Chondrocyte (in vitro differentiated cells): ENCODE measurements around the gene PCCA. TPM values are rescaled to one million over a fixed set of nuclear protein-coding genes. Genes with fewer than 3 reads are reported as not detected.

ENCODE experiments used
- DNase-seq: peaks from one replicate; pipeline ENCODE4 v3.0.0; 2021; ENCODE audit warnings: mixed read lengths, low spot score
- H3K27ac Mint-ChIP-seq: one replicate; pipeline ENCODE4 v1.8.0; 2021; ENCODE audit warnings: mild to moderate bottlenecking, moderate library complexity, mixed read lengths; ENCODE audit not compliant: unreplicated experiment
- H3K27me3 Mint-ChIP-seq: 2 replicates; pipeline ENCODE4 v1.8.0; 2021; ENCODE audit warnings: low read depth, mixed read lengths
- H3K36me3 Mint-ChIP-seq: 2 replicates; pipeline ENCODE4 v1.8.0; 2021; ENCODE audit warnings: low read depth, mixed read lengths
- H3K4me1 Mint-ChIP-seq: 2 replicates; pipeline ENCODE4 v1.8.0; 2021; ENCODE audit warnings: low read depth, mild to moderate bottlenecking, mixed read lengths
- H3K4me3 Mint-ChIP-seq: one replicate; pipeline ENCODE4 v1.8.0; 2021; ENCODE audit warnings: mild to moderate bottlenecking, moderate library complexity, mixed read lengths; ENCODE audit not compliant: unreplicated experiment
- H3K9me3 Mint-ChIP-seq: 2 replicates; pipeline ENCODE4 v1.8.0; 2021; ENCODE audit warnings: low read depth, mixed read lengths
- total RNA-seq: library from RNA; stranded (reverse); gene quantifications from 3 replicates; pipeline ENCODE4 v1.2.1, GENCODE V29; 2021
- TF ChIP-seq, protein P1 (sequence below): fragments of 200-600 bp; sonication (generic); IDR thresholded peaks from 2 replicates; pipeline ENCODE4 v1.5.0; 2021; ENCODE audit warnings: antibody characterized with exemption, mild to moderate bottlenecking, moderate library complexity

The PCCA gene
- total RNA-seq, 1 donor from 2014 or later = 15.1 TPM

DNA sequence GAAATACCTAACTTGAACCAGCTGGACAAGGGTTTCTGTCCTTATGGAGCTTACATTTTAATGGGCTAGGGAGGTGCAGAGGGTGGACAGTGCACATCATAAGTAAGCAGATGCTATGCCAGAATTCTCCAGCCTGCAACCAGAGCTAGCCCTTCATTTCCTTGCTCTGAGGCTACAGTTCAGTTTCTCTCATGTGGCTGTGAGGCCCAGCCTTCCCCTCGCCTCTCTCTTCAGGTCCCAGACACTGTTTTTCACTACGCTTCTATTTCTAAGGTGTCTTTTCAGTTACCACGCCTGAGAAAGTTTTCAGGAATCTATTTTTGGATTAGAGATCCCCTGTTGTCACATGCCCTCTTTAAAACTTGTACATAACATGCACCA is 141.9 kb downstream of the PCCA start:
- H3K27ac Mint-ChIP-seq = no peak overlapping the region
- H3K36me3 Mint-ChIP-seq = no peaks in the 10 kb centered on the region
- TF ChIP-seq, protein P1, sequence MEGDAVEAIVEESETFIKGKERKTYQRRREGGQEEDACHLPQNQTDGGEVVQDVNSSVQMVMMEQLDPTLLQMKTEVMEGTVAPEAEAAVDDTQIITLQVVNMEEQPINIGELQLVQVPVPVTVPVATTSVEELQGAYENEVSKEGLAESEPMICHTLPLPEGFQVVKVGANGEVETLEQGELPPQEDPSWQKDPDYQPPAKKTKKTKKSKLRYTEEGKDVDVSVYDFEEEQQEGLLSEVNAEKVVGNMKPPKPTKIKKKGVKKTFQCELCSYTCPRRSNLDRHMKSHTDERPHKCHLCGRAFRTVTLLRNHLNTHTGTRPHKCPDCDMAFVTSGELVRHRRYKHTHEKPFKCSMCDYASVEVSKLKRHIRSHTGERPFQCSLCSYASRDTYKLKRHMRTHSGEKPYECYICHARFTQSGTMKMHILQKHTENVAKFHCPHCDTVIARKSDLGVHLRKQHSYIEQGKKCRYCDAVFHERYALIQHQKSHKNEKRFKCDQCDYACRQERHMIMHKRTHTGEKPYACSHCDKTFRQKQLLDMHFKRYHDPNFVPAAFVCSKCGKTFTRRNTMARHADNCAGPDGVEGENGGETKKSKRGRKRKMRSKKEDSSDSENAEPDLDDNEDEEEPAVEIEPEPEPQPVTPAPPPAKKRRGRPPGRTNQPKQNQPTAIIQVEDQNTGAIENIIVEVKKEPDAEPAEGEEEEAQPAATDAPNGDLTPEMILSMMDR = no peak
- DNase-seq = no peak
- H3K4me3 Mint-ChIP-seq = no peak overlapping the region
- H3K27me3 Mint-ChIP-seq = no peaks in the 10 kb centered on the region
- H3K4me1 Mint-ChIP-seq = peaks cover 19% of the 10 kb centered on the region
- H3K9me3 Mint-ChIP-seq = no peaks in the 10 kb centered on the region

DNA sequence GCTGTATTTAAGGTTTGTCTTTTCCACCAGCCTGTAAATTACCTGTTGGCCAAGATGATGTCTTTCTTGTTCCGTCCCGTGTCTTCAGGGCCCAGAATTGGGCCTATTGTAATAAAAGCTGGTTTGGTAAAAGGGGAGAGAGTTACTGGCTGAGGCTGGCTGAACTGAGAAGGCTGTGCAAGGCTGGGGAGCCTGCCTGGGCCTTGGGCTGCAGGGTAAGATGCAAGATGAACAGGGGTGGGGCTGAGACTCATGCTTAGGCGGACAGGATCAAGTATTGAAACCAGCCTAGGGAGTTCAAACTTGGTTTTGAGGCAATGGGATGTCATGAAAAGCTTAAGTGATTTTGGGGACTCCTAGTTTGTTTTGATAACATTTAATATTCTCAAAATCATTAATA is 142.3 kb downstream of the PCCA start:
- no peaks in the 10 kb centered on the region for H3K9me3 Mint-ChIP-seq
- peaks cover 21% of the 10 kb centered on the region for H3K4me1 Mint-ChIP-seq
- H3K27ac Mint-ChIP-seq = no peak overlapping the region
- no peak overlapping the region for H3K4me3 Mint-ChIP-seq
- H3K36me3 Mint-ChIP-seq = no peaks in the 10 kb centered on the region
- DNase-seq = no peak
- H3K27me3 Mint-ChIP-seq = no peaks in the 10 kb centered on the region
- TF ChIP-seq, protein P1 = no peak

DNA sequence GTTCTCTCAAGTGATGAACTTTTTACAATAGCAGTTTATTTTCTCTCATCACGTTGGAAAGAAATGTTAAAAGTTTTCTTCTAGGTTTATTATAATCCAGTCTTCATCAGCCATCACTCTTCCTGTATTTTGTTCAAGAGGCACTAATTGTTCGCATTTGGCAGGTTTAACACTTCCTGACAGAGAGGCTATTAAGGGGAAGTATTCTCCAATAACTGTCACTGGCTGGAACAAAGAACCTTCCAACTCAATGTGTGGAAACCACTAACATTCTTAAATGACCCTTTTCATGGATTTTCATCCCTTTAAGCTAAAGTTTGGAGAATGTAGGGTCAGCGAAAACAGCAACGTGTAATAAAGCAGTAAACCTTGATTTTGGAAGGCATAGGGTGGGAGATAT is 145.1 kb downstream of the PCCA start:
- Mint-ChIP-seq H3K27ac (no peak overlapping the region), H3K4me3 (no peak overlapping the region), H3K27me3 (no peaks in the 10 kb centered on the region), H3K36me3 (peaks cover 4% of the 10 kb centered on the region), H3K9me3 (no peaks in the 10 kb centered on the region), H3K4me1 (peaks cover 21% of the 10 kb centered on the region)
- TF ChIP-seq, protein P1 = no peak
- no peak for DNase-seq

DNA sequence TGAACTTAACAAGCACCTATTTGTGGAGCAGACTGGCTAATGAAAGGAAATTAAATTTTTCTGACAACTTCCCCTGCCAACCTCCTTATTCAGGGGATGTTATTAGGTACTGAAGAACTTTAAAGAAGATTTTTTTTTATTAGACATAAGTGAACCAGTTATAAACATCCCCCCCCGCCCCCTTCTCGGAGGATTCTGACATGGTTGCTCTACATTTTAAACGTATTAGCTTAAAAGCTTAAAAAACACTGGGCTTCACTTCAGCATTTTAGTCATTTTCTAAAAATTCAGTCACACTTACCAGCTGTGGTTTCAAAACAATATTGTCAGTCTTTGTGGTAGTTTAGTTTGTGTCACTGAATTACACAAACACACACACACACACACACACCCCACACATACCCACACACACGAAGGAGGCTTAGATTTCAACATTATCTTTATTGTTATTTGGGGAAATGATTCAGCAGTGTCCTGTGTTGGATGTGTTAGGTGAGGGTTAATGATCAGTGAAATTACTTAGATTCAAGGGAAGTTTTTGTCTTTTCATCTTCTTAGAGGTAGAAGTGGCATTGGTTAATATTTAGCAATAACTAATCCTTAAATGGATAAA is 145.7 kb downstream of the PCCA start:
- H3K27me3 Mint-ChIP-seq = no peaks in the 10 kb centered on the region
- TF ChIP-seq, protein P1 = no peak
- no peaks in the 10 kb centered on the region for H3K9me3 Mint-ChIP-seq
- peaks cover 21% of the 10 kb centered on the region for H3K4me1 Mint-ChIP-seq
- H3K4me3 Mint-ChIP-seq = no peak overlapping the region
- no peak for DNase-seq
- peaks cover 4% of the 10 kb centered on the region for H3K36me3 Mint-ChIP-seq
- no peak overlapping the region for H3K27ac Mint-ChIP-seq

DNA sequence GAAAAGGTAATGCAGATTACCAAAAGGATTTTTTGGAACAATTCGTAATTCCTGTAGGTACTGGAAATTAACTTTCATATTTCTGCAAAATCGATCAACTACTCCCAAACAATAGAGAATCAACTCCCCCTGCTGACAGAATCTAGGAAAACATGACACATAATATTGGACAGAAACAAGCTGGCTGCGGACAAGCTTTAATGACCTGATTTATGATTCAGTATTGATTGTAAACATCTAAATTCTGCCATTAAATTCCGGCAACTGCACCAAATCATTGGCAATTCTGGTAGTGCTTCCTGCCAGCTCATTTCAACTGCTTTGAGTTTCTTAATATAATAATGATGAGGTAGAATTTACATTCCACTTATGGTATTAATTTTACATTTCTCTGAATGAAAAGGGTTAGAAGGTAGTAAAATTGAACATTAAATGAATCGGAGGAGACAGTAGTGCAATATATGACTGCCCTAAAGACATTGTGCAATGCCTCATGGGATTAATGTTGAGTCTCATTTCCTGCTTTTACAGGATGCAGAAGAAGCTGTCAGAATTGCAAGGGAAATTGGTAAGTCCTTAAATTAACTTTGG is 146.5 kb downstream of the PCCA start:
- no peaks in the 10 kb centered on the region for H3K27me3 Mint-ChIP-seq
- no peaks in the 10 kb centered on the region for H3K9me3 Mint-ChIP-seq
- no peak for DNase-seq
- peaks cover 6% of the 10 kb centered on the region for H3K36me3 Mint-ChIP-seq
- H3K4me1 Mint-ChIP-seq = peaks cover 21% of the 10 kb centered on the region
- peak overlapping the region; percentile 3 for H3K27ac Mint-ChIP-seq
- peak overlapping the region; percentile 17 for H3K4me3 Mint-ChIP-seq
- TF ChIP-seq, protein P1 = peak; percentile 97
